Lower lobe of right lung (tissue), 2 donors: ENCODE measurements around the gene CYP4A22. TPM values are rescaled to one million over a fixed set of nuclear protein-coding genes. Genes with fewer than 3 reads are reported as not detected.

ENCODE experiments used
- ATAC-seq, 2 donors: fragments of 200-7000 bp; cut with Tn5 transposase; one replicate each; pipeline ENCODE4 v1.9.1; 2020 to 2022; ENCODE audit warnings: mild to moderate bottlenecking in 2 of 2, moderate library complexity in 2 of 2
- DNase-seq: peaks from one replicate; pipeline ENCODE4 v3.0.0-alpha.2; 2020
- H3K27ac ChIP-seq: fragments of 200-600 bp; one replicate; pipeline ENCODE4 v1.8.0; 2022
- H3K27me3 ChIP-seq: fragments of 200-600 bp; one replicate; pipeline ENCODE4 v1.8.0; 2022; ENCODE audit warnings: low read depth
- H3K36me3 ChIP-seq: fragments of 200-600 bp; one replicate; pipeline ENCODE4 v1.8.0; 2022; ENCODE audit warnings: mild to moderate bottlenecking
- H3K4me1 ChIP-seq: fragments of 200-600 bp; one replicate; pipeline ENCODE4 v1.8.0; 2022
- H3K4me3 ChIP-seq: fragments of 200-600 bp; one replicate; pipeline ENCODE4 v1.8.0; 2022; ENCODE audit warnings: mild to moderate bottlenecking
- H3K9me3 ChIP-seq: fragments of 200-600 bp; one replicate; pipeline ENCODE4 v1.8.0; 2022
- CTCF ChIP-seq: fragments of 200-600 bp; IDR thresholded peaks from one replicate; pipeline ENCODE4 v1.8.0; 2022; ENCODE audit warnings: antibody characterized with exemption, mild to moderate bottlenecking
- intact Hi-C: fragments of 100-400 bp; cut with DNase I; formaldehyde crosslinking; loops from one replicate; pipeline ENCODE4 v1.11.0; 2022
- total RNA-seq: library from RNA; stranded (reverse); fragmentation: NEBNext Ultra II Directional; extraction: Animal tissue kit (Norgen Biotek cat#: 25700); gene quantifications from one replicate; pipeline ENCODE4 v1.2.1, GENCODE V29; 2021
- donor health status: DM: no; HTN: yes; CAD: no; lungs with severe emphysema.

Gene CYP4A22
- total RNA-seq, 1 donor from 2014 or later = not detected

GRCh38 chr1:47187926-47188250, 50.6 kb downstream of the CYP4A22 start:
- ATAC-seq (no peak), DNase-seq (no peak)
- H3K4me1 ChIP-seq = peaks cover 29% of the 10 kb centered on the region
- no peaks in the 10 kb centered on the region for H3K27me3 ChIP-seq
- no peaks in the 10 kb centered on the region for H3K36me3 ChIP-seq
- no peak overlapping the region for H3K4me3 ChIP-seq
- H3K9me3 ChIP-seq = no peaks in the 10 kb centered on the region
- TF ChIP-seq CTCF = no peak
- intact Hi-C loops = no loop called here
- H3K27ac ChIP-seq = no peak overlapping the region

GRCh38 chr1:47188791-47189785, 51.8 kb downstream of the CYP4A22 start:
- intact Hi-C loops = no loop called here
- Histone ChIP-seq H3K36me3 (no peaks in the 10 kb centered on the region), H3K4me1 (peaks cover 33% of the 10 kb centered on the region), H3K27ac (peak overlapping the region; percentile 80), H3K4me3 (peak overlapping the region; percentile 44), H3K27me3 (no peaks in the 10 kb centered on the region), H3K9me3 (no peaks in the 10 kb centered on the region)
- no peak for TF ChIP-seq CTCF
- DNase-seq (no peak), ATAC-seq (no peak)

- Histone ChIP-seq H3K27ac (peak within 1 kb of the TSS; percentile 80), H3K4me3 (peak within 1 kb of the TSS; percentile 44), H3K4me1 (peaks cover 33% of the 10 kb centered on the region), H3K9me3 (no peaks in the 10 kb centered on the region), H3K36me3 (no peaks in the 10 kb centered on the region), H3K27me3 (no peaks in the 10 kb centered on the region)
- intact Hi-C loops = no loop called here
- DNase-seq (peak; percentile 89), ATAC-seq (peak; percentile 88 to 92)
- TF ChIP-seq CTCF = no peak
Observed at GRCh38 chr1:47189844-47190508, 52.7 kb downstream of the CYP4A22 start, which contains the start of gene PDZK1IP1. PDZK1IP1 (minus strand) TSS chr1:47190036; CDS start chr1:47189932, 104 bp downstream.

- no peak for DNase-seq
- Histone ChIP-seq H3K4me1 (peaks cover 33% of the 10 kb centered on the region), H3K27me3 (no peaks in the 10 kb centered on the region), H3K27ac (peak overlapping the region; percentile 80), H3K9me3 (no peaks in the 10 kb centered on the region), H3K36me3 (no peaks in the 10 kb centered on the region), H3K4me3 (no peak overlapping the region)
- TF ChIP-seq CTCF = no peak
- intact Hi-C loops = no loop called here
- no peak for ATAC-seq
Observed at GRCh38 chr1:47190509-47190855, 53.2 kb downstream of the CYP4A22 start.

GRCh38 chr1:47190857-47191256, 53.6 kb downstream of the CYP4A22 start:
- H3K27ac ChIP-seq = peak overlapping the region; percentile 80
- no peaks in the 10 kb centered on the region for H3K36me3 ChIP-seq
- intact Hi-C loops = no loop called here
- ATAC-seq (no peak), DNase-seq (no peak)
- H3K9me3 ChIP-seq = no peaks in the 10 kb centered on the region
- H3K4me3 ChIP-seq = no peak overlapping the region
- TF ChIP-seq CTCF = no peak
- no peaks in the 10 kb centered on the region for H3K27me3 ChIP-seq
- H3K4me1 ChIP-seq = peaks cover 33% of the 10 kb centered on the region
